SU-DHL-6 (cell line): Measurements from ENCODE around the gene SNED1.

Source experiments
- H2AFZ ChIP-seq: fragments of 200-600 bp; sonication (generic); 2 replicates; pipeline ENCODE4 v1.6.1; 2014; ENCODE audit warnings: low read depth, mild to moderate bottlenecking, moderate library complexity, mixed read lengths, antibody characterized with exemption, low read length; ENCODE audit not compliant: severe bottlenecking
- H3F3A ChIP-seq: fragments of 200-600 bp; shearing (Covaris generic); 2 replicates; pipeline ENCODE4 v1.6.0; 2016; ENCODE audit warnings: antibody characterized with exemption, mild to moderate bottlenecking; ENCODE audit not compliant: insufficient read depth
- H3K27ac ChIP-seq: fragments of 200-600 bp; sonication (generic); 2 replicates; pipeline ENCODE4 v1.5.1; 2016; ENCODE audit warnings: low read depth, mild to moderate bottlenecking, low read length, moderate library complexity, mixed read lengths
- H3K27me3 ChIP-seq: fragments of 200-600 bp; sonication (generic), shearing (Covaris generic); 2 replicates; pipeline ENCODE4 v1.6.0; 2014; ENCODE audit warnings: mild to moderate bottlenecking, low read length
- H3K36me3 ChIP-seq: fragments of 200-600 bp; sonication (generic); 2 replicates; pipeline ENCODE4 v1.6.1; 2014; ENCODE audit warnings: mild to moderate bottlenecking, low read length, mixed read lengths
- H3K4me2 ChIP-seq: fragments of 300-600, 200-600 bp; shearing (Covaris generic), sonication (generic); 2 replicates; pipeline ENCODE4 v1.6.0; 2014; ENCODE audit warnings: low read length, low read depth, mild to moderate bottlenecking; ENCODE audit not compliant: poor library complexity, severe bottlenecking
- H3K4me3 ChIP-seq: fragments of 200-600 bp; sonication (generic); 2 replicates; pipeline ENCODE4 v1.5.1; 2014; ENCODE audit warnings: antibody characterized with exemption, low read length, mild to moderate bottlenecking, mixed read lengths; ENCODE audit not compliant: insufficient read depth, poor library complexity, severe bottlenecking
- H3K79me2 ChIP-seq: fragments of 200-600 bp; sonication (generic); 2 replicates; pipeline ENCODE4 v1.6.1; 2014; ENCODE audit warnings: mild to moderate bottlenecking, low read length, moderate library complexity; ENCODE audit not compliant: insufficient read depth
- H3K9ac ChIP-seq: fragments of 200-600 bp; sonication (generic); 2 replicates; pipeline ENCODE4 v1.7.0; 2014; ENCODE audit warnings: mild to moderate bottlenecking, low read length
- H3K9me2 ChIP-seq: fragments of 200-600 bp; sonication (generic); replicated peaks from 2 replicates; pipeline ENCODE4 v1.6.1; 2014; ENCODE audit warnings: low read length; ENCODE audit not compliant: insufficient read depth
- H3K9me3 ChIP-seq: fragments of 200-600 bp; sonication (generic); 2 replicates; pipeline ENCODE4 v1.6.1; 2014; ENCODE audit warnings: low read length, mixed read lengths; ENCODE audit not compliant: insufficient read depth
- H4K20me1 ChIP-seq: fragments of 200-600 bp; sonication (generic); 2 replicates; pipeline ENCODE4 v1.6.1; 2014; ENCODE audit warnings: low read depth, mild to moderate bottlenecking, antibody characterized with exemption, low read length, moderate library complexity, mixed read lengths
- CTCF ChIP-seq: fragments of 200-600 bp; sonication (generic); IDR thresholded peaks from one replicate; pipeline ENCODE4 v1.5.1; 2017; ENCODE audit warnings: antibody characterized with exemption, mild to moderate bottlenecking, low read length, moderate library complexity; ENCODE audit not compliant: insufficient read depth, poor library complexity, severe bottlenecking
- EZH2phosphoT487 ChIP-seq: fragments of 200-600 bp; sonication (generic), shearing (Covaris generic); conservative IDR thresholded peaks from 2 replicates; pipeline ENCODE4 v1.6.1; 2018; ENCODE audit warnings: mild to moderate bottlenecking, antibody characterized with exemption, low read length, moderate library complexity, mixed read lengths

The SNED1 gene

DNA sequence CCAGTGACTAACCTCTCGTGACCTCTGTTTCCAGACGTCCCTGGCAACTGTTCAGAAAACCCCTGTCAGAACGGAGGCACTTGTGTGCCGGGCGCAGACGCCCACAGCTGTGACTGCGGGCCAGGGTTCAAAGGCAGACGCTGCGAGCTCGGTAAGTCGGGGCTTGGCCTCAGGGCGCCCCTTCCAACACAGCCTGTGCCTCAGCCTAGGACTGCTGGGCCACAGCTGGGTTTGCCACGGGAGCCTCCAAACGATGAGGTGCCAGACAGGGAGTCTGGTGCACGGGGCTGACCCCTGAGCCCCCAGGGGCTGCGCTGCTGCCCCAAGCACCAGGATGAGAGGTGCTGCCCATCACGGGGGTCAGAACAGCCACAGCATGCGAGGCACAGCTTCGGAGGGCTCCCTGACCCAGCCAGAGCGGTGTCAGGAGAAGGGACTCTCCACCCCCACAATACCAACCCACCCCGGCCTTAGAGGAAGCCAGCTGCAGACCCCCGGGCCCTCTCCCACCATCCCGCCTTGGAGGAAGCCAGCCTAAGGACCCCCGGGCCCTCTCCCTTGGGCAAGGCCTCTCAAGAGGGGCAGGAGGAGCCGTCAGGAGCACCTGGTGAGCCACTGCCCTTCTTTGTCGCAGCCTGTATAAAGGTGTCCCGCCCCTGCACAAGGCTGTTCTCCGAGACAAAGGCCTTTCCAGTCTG, 83.4 kb downstream of the SNED1 start:
- no peak overlapping the region for H2AFZ ChIP-seq
- H3K36me3 ChIP-seq, result no peaks in the 10 kb centered on the region
- H3K9me3 ChIP-seq, result no peaks in the 10 kb centered on the region
- H3K27me3 ChIP-seq, result no peaks in the 10 kb centered on the region
- no peak for TF ChIP-seq CTCF
- no peak for TF ChIP-seq EZH2phosphoT487
- no peaks in the 10 kb centered on the region for H4K20me1 ChIP-seq
- no peak overlapping the region for H3K9ac ChIP-seq
- H3K27ac ChIP-seq, result no peak overlapping the region
- H3K4me2 ChIP-seq, result no peak overlapping the region
- no peaks in the 10 kb centered on the region for H3K9me2 ChIP-seq
- no peaks in the 10 kb centered on the region for H3F3A ChIP-seq
- H3K4me3 ChIP-seq, result no peak overlapping the region
- no peaks in the 10 kb centered on the region for H3K79me2 ChIP-seq

GRCh38 chr2:241082341-241083090, 84.1 kb downstream of the SNED1 start:
- Histone ChIP-seq H3K27ac (no peak overlapping the region), H3K27me3 (no peaks in the 10 kb centered on the region), H4K20me1 (no peaks in the 10 kb centered on the region), H3K9me3 (no peaks in the 10 kb centered on the region), H3K4me2 (no peak overlapping the region), H3K4me3 (no peak overlapping the region), H3K9ac (no peak overlapping the region), H3K9me2 (no peaks in the 10 kb centered on the region), H3K79me2 (no peaks in the 10 kb centered on the region), H3F3A (no peaks in the 10 kb centered on the region), H3K36me3 (no peaks in the 10 kb centered on the region), H2AFZ (no peak overlapping the region)
- TF ChIP-seq EZH2phosphoT487 (no peak), CTCF (no peak)

GRCh38 chr2:241083091-241083415, 84.6 kb downstream of the SNED1 start:
- no peaks in the 10 kb centered on the region for H4K20me1 ChIP-seq
- H3K79me2 ChIP-seq, result no peaks in the 10 kb centered on the region
- no peak overlapping the region for H3K4me2 ChIP-seq
- H3K9me2 ChIP-seq, result no peaks in the 10 kb centered on the region
- H3K4me3 ChIP-seq, result no peak overlapping the region
- H3K9ac ChIP-seq, result no peak overlapping the region
- H3K36me3 ChIP-seq, result 0 out of 2 replicates have a peak, but pooled peaks cover 2% of the 10 kb centered on the region
- H3K27me3 ChIP-seq, result no peaks in the 10 kb centered on the region
- no peak overlapping the region for H2AFZ ChIP-seq
- H3F3A ChIP-seq, result no peaks in the 10 kb centered on the region
- no peak overlapping the region for H3K27ac ChIP-seq
- no peaks in the 10 kb centered on the region for H3K9me3 ChIP-seq
- TF ChIP-seq CTCF (no peak), EZH2phosphoT487 (no peak)
